Loucy (cell line): ENCODE measurements around the gene KSR1.

Experiments
- CTCF ChIP-seq: fragments of 200-600 bp; sonication (generic); conservative IDR thresholded peaks from 2 replicates; pipeline ENCODE4 v1.5.1; 2014; ENCODE audit warnings: mild to moderate bottlenecking, antibody characterized with exemption, low read length
- EZH2phosphoT487 ChIP-seq: fragments of 200-600 bp; IDR thresholded peaks from 2 replicates; pipeline ENCODE4 v1.6.1; 2018; ENCODE audit warnings: antibody characterized with exemption, mild to moderate bottlenecking, moderate library complexity, borderline replicate concordance

- TF ChIP-seq CTCF (no peak), EZH2phosphoT487 (no peak)
These were observed 17.8 kb upstream of the KSR1 start for GRCh38 chr17:27438348-27438998.
